ENCODE data around the gene PTPN4.

The PTPN4 gene

GRCh38 chr2:119809339-119810048, 49.8 kb downstream of the PTPN4 start:
- no peak for DNase-seq

DNA sequence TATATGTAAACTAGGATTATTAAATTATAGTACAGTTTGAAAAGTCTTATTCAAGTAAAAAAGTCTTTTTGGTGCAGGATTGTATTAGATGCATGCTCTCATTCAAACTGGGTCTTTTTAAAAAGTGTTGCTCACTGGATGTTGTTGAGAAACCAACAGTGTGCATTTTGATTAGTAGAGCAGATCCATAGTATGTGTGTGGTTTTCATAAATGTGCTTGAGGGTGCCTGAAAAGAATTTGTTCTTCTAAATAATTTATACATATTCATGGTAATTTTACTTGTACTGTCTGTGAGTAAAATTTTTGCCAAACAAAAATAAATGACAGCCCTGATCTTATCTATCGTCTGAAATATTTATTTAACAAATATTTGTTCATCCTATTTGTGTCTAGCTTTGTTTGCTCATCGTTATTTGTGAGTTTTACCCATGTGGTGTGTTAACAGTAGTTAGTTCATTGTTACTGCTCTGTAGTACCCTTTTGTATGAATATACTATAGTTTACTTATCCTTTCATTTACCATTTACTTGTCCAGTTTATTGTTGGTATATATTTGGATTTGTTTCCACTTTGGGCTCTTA, 50.4 kb downstream of the PTPN4 start:
- no peak for DNase-seq

DNA sequence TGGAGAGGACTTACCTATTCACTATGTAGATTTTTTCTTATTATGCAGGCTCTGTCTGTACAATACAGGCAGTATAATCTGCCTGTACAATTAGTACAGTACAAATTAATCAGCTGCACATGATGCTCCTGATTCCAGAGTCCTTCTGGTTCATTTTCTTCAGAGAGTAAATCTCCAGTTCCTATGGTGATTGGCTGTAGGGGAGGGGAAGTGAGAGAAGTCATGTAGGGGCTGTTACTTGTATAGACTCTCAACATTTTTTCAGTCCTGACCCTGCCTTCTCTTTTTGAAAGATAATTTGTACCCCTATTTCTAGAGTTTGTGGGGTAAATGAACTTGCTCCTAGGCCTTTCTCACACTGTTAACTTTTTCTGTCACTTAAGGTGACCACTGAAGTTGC, 54.5 kb downstream of the PTPN4 start:
- no peak for DNase-seq

DNA sequence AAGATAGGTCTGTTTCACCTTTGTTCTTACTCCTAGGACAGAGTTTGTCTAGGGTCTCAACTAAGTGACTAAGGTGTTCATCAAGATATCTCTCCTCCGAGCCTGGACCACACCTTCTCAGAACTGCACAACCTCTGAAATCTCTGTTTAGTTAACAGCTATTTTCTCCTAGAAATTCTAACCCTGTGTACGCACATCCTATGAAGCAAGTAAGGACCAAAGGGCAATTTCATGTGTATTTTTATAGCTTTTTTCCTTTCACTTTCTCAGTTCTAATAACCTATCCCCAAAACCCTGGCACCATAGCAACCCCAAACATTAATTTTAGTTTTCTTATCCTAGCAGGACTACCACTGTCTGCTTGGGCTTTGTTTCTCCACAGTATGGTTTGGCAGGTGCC, 59.1 kb downstream of the PTPN4 start:
- no peak for DNase-seq

DNA sequence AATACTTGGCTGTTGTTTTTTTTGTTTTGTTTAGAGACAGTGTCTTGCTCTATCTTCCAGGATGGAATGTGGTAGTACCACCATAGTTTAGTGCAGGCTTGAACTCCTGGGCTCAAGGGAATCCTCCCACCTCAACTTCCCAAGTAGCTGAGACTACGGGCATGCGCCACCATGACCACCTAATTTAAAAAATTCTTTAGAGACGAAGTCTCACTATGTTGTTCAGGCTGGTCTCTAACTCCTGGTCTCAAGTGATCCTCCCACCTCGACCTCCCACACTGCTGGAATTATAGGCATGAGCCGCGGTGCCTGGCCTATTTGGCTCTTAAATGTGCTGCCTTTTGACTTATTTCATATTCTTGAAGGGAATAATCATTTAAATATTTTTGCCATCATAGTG, 60.1 kb downstream of the PTPN4 start:
- no peak for DNase-seq

DNA sequence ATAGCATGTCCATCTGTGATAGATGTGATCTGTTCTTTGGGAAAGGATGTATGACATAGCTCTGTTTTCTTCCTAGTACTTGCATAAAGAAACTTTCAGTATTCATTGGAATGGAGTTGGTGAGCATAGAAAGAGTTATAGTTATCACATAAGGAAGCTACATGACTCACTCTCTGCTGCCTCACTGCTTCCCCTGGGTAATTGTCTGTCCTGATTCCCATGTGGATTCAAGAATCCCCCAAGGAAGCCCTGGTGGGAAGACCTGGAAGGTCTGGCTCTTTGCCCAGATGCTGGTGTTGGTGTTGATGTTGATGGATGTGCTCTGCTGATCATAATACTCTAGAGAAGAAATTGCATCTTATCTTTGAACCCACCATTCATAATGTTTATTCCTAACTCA, 60.6 kb downstream of the PTPN4 start:
- no peak for DNase-seq

DNA sequence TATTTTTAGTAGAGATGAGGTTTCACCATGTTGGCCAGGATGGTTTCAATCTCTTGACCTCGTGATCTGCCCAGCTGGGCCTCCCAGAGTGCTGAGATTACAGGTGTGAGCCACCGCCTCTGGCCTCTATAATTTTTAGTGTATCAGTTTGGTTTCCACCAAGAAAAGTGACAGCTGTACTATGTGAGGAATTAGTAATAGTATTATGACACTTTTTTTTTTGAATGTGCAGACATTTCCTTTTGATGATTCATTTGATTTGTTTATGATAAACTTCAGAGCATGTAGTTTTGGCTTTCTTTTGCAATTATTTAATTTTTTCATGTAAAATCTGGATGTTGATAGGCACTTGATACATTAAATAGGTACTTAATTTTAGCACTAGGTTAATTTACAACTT, 61.5 kb downstream of the PTPN4 start:
- no peak for DNase-seq

DNA sequence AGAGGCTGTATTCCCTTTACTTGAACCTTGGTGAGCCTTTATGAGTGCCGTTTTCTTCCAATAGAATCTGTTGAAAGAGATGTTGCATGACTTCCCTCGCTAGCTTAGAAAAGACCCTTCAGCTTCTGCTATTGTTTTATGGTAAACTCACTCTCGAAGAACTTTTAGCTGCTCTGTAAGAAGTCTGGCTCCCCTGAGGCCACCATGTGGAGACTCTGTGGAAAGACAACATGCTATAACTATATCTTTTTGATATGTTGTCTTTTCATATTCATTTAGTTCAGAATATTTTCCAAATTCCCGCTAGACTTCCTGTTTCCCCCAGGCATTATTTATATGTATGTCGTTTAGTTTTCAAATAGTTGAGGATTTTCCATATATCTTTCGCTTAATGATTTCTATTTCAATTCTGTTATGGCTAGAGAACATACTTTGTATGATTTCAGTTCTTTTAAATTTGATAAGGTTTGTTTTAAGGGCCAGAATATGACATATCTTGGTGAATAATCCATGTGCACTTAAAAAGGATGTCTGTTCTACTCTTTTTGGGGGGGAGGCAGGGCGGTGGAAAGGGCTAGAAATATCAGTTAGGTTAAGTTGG, 64.1 kb downstream of the PTPN4 start:
- peak; percentile 52 for DNase-seq

DNA sequence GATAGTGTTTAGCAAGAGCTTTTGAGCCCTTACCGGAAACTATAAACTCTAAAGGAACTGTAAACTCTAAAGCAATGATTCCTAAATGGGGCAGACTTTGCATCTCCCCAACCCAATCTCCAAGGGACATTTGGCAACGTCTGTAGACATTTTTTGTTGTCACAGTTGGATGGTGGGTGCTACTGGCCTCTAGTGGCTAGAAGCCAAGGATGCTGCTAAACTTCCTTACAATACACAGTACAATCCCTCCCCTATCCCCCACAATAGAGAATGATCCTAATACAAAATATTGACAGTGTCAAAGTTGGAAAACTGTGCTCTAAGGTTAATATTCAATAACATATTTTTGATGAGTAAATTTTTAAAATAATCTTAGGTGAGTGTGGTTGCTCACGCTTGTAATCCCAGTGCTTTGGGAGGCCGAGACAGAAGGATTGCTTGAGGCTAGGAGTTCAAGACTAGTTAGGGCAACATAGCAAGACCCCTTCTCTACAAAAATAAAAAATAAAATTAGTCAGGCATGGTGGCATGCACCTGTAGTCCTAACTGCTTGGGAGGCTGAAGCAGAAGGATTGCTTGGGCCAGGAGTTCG, 66.7 kb downstream of the PTPN4 start:
- peak; percentile 68 for DNase-seq

DNA sequence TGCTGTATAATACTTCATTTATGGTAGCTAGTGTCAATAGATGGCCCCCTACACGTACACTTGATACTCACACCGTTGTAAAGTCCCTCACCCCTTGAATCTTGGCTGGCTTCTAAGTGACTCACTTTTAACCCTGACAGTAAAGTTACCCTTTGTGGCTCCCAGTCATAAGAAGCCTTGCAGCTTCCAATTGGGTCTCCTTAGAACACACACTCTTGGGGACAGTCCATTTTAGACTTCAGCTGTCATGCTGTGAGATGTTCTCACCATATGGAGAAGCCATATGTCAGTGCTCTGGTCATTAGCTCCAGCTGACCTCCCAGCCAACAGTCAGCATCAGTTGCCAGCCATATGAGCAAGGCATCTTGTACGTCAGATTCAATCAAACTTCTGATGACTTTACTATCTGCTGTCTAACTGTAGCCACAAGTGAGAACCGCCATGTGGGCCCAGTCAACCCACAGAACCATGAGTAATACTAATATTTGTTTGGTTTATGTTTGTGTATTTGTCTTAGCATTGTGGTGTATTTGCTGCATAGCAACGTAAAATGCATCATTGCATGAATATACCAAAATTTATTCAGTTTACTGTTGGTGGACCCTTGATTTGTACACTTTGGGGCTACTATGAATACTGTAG, 68.3 kb downstream of the PTPN4 start:
- no peak for DNase-seq

GRCh38 chr2:119836455-119837142, 76.9 kb downstream of the PTPN4 start:
- no peak for DNase-seq

- no peak for DNase-seq
Observed at GRCh38 chr2:119837350-119837749, 77.6 kb downstream of the PTPN4 start.

GRCh38 chr2:119837759-119838158, 78.0 kb downstream of the PTPN4 start:
- DNase-seq, result no peak

GRCh38 chr2:119838179-119838578, 78.5 kb downstream of the PTPN4 start:
- DNase-seq, result no peak

- no peak for DNase-seq
Observed at GRCh38 chr2:119841550-119841949, 81.8 kb downstream of the PTPN4 start.

- no peak for DNase-seq
Observed at GRCh38 chr2:119846021-119846420, 86.3 kb downstream of the PTPN4 start.

DNA sequence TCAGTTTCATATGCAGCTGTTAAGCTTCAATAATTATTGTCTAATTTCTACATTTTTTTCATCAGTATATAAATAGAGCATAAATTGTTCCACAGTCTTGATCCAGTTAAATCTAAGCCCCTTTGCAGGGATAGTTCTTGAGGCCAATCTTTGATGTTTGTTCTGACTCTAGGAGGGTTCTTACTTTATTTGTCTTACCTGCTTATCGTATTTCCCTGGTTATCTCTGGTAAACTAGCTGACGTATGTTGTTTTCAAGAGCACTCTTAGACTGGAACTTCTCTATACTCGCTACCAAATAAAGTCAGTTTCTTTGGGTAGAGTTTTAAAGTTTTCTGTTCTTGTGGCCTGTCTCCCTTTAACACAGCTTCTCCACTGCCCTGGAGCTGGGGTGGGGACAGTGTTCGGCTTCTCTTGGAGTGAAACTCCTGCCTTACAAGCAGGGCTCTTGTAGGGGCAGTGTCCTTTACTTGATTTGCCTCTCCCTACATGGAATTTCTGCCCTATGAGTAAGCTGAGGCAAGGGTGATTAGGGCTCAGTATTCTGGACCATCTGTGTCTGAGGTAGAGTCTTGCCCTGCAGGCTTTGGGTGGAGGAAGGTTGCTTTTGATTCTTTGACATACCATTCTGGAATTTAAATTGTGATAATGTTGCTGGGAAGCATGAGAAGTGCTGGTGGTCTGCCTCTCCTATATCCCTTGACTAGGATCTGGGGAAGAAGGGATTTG, 90.3 kb downstream of the PTPN4 start:
- DNase-seq, result no peak

DNA sequence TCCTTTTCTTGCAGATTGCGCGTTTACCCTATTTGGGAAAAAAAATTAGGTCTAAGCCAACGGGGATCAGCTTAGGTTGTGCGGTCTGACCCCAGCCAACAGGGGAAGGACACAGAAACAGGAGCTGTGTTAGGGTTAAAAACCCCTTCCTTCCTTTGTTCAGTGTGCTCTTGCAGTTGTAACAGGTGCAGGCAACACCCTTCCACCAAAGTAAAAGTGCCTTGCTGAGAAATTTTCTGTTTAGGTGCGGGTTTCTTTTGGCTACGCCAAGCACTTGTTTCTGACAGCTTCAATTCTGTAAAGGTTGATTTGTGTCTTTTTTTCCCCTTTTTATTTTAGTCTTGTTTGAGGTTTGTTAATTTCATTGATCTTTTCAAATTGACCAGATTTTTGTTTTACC, 92.5 kb downstream of the PTPN4 start:
- DNase-seq, result no peak

- no peak for DNase-seq
Observed at GRCh38 chr2:119853777-119854399, 94.2 kb downstream of the PTPN4 start.

- DNase-seq, result no peak
Observed at GRCh38 chr2:119856469-119856901, 96.8 kb downstream of the PTPN4 start.

DNA sequence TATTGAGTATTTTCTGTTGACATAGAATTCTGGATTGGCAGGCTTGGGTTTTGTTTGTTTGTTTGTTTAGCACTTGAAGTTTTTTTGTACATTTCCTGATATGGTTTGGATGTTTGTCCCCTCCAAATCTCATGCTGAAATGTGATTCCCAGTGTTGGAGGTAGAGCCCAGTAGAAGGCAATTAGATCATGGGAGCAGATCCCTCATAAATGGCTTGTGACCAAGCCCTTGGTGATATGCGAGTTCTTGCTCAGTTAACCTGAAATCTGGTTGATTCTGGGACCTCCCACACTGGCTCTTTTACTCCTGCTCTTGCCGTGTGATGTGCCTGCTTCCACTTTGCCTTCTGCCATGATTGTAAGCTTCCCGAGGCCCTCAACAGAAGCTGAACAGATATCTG, 98.0 kb downstream of the PTPN4 start:
- no peak for DNase-seq

GRCh38 chr2:119859528-119859927, 99.8 kb downstream of the PTPN4 start:
- DNase-seq, result no peak

Measured in CD4-positive, alpha-beta T cell treated with Interleukin-17A for 1 hour (primary cell).